ENCODE data around the gene SPTBN1.

The SPTBN1 gene

GRCh38 chr2:54578648-54579045 is 122.5 kb downstream of the SPTBN1 start:
- DNase-seq, result no peak

- no peak for DNase-seq
These were observed 123.0 kb downstream of the SPTBN1 start for GRCh38 chr2:54579061-54579681.

- DNase-seq, result no peak
These were observed 123.8 kb downstream of the SPTBN1 start for GRCh38 chr2:54579682-54580620.

- no peak for DNase-seq
These were observed 125.4 kb downstream of the SPTBN1 start for GRCh38 chr2:54581326-54582039.

GRCh38 chr2:54582987-54583386 is 126.9 kb downstream of the SPTBN1 start:
- no peak for DNase-seq

GRCh38 chr2:54584598-54584997 is 128.5 kb downstream of the SPTBN1 start:
- DNase-seq, result no peak

- DNase-seq, result no peak
These were observed 129.1 kb downstream of the SPTBN1 start for GRCh38 chr2:54585136-54585733.

DNA sequence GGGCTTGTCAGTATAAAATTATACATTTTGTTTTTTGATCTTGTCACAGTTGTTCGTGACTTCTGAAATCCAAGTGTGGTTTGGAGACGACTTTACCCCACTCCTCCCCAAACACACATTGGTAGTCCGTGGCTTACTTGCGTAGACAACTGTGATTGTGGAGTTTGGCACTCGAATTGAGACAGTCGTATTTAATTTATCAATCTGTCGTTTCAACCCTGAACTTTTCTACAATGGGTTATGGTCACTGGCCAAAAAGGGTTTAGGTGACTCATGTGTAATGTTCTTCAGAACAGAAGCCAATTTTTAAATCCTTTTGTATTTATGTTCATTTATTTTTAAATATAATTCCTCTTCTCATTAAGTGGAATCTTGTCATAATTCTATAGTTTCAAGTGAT is 129.9 kb downstream of the SPTBN1 start:
- DNase-seq, result no peak

DNA sequence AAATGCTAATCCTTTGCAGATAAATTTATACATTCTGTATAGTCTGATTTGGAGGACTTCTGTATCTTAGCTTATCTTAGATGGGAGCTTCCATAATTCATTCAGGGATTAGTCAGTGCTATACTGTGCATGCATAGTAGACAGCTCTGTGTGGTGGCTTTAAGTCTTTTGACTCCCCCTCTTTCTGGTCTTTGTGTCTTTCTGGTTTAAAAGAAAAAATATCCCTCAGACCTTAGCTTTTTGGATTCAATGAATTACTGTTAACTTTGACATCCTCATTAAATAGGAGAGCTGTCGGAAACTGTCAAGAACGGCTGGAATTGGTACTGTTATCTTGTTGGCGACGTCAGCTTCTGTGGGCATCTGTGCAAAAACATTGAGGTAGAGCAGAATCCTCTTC is 130.4 kb downstream of the SPTBN1 start:
- DNase-seq, result no peak

- no peak for DNase-seq
These were observed 131.3 kb downstream of the SPTBN1 start for GRCh38 chr2:54587171-54588016.

GRCh38 chr2:54588244-54588899 is 132.2 kb downstream of the SPTBN1 start:
- no peak for DNase-seq

- no peak for DNase-seq
These were observed 132.9 kb downstream of the SPTBN1 start for GRCh38 chr2:54589038-54589339.

DNA sequence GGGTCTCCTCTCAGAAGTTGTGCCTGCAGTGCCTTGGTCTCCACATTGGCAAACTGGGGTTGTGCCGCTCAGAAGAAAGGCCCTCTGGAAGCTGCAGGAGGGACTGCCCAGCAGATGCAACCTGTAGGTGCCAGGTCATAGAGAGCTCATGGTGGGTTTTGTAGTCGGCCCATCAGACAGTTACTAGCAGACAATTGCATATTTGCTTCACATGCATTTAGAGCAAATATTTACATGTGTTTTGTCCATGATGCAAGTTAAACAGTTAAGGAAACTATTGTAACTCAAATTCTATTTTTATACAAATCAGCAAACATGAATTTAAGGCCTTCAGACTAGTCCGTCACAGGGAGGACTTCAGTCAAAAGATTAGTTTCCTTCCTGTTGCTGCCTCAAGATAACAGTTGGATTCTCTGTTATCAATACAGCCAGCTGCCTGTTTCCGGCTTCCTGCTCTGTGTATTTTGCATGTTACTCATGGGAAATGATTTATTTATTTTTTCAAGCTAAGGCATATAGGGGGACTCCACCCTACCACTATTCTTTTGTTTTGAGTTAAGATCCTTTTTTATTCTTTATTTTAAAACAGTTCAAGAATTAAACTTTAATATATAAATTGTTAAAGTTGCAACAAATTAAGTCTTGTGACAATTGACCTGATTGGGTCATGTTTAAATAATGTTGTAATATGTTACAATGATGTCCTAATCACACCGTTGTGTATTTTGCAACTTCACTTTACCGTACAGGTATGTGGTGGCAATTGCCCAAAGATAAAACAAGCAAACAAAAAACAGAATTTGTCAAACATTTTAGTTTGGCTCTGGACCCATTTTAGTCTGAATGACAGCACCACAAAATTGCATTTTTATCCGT is 133.5 kb downstream of the SPTBN1 start:
- no peak for DNase-seq

DNA sequence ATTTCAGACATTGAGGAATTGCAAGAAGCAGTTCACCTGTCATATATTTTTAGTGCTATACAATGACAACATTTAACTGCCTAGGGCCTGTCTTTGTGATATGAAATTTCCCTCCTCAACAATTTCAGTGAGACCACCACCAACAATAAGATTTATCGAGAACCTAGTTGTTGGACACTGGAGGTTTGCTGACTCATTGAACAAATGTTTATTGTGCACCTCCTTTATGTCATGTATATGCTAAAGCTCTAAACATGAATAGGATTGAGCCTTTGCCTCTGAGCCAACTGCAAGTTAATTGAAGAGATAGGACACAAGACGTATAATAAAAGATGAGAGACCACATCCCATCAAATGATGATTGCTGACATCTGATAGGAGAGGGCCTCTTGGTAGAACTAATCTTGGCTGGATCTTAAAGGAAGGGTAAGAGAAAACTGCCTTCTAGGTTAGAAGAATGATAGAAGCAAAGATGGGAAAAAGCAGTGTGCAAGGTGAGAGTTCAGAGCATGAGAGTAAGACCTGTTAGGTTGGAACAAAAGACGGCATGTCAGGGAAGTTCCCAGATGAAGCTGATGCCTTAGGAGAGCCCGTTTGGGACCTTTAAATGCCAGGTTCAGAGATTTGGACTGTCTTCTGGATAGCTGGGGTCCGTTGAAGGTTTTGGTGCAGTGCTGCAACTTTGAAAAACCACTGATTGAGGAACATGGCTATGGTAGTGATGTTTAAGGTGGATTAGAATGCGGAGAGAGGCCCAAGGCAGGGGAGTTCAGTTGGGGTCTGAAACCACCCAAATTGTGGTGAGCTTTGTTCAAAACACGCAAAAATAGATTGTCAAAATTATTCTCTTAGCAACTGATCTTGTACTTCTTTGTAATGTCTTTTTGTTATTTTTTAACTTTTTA is 134.3 kb downstream of the SPTBN1 start:
- DNase-seq, result no peak

DNA sequence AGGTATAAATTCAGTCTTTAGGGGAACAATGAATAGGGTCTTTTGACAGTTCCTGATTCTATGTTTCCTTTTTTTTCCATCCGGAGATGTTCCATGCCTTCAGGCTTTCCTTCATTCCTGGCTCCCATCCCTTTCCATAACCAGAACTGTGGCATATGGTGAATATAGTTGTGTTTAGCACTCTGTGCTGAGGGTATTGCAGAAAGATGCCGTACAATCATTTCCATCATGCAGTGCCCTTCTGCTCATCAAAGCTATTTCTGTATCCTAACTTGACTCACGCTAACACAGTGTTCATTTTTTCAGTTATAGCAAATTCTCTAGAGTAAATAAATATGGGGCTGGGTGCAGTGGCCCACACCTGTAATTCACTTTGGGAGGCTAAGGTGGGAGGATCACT is 135.4 kb downstream of the SPTBN1 start:
- no peak for DNase-seq

DNA sequence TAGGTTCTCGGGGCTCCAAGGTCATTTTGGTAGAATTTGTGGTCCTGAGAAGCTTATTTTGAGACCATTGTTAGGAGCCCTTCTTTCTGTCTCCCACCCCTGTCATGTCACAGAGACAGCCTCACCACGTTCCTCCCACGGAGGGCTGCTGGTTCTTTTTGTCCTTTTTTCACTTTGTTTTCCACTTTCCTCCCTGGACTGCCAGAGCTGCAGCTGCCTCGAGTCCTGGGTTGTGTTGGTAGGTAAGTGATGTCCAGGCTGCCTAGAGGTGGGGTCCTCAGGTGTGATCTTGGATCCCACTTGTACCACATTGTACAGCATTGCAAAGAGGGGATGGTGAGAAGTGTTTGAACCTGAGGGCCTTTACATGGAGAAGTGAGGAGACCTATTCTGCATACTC is 137.1 kb downstream of the SPTBN1 start:
- no peak for DNase-seq

GRCh38 chr2:54594048-54594447 is 137.9 kb downstream of the SPTBN1 start:
- DNase-seq, result no peak

GRCh38 chr2:54595161-54595803 is 139.2 kb downstream of the SPTBN1 start:
- DNase-seq, result no peak
